ENCODE data around the gene BUD31.

DNA sequence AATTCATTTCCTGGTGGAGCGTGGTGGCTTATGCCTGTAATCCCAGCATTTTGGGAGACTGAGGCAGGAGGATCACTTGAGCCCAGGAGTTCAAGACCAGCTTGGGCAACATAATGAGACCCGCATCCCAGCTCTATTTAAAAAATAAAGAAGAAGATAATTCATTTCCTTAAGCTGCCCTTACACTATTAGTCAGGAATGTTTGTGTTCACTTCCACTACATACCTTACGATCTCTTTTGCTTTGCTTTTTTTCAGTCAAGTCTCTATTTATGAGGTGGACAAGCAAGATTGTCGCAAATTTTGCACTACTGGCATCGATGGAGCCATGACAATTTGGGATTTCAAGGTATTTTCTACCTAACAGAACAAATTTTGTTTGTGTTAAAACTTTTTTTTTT is 45.5 kb upstream of the BUD31 start:
- TF ChIP-seq, protein P1, sequence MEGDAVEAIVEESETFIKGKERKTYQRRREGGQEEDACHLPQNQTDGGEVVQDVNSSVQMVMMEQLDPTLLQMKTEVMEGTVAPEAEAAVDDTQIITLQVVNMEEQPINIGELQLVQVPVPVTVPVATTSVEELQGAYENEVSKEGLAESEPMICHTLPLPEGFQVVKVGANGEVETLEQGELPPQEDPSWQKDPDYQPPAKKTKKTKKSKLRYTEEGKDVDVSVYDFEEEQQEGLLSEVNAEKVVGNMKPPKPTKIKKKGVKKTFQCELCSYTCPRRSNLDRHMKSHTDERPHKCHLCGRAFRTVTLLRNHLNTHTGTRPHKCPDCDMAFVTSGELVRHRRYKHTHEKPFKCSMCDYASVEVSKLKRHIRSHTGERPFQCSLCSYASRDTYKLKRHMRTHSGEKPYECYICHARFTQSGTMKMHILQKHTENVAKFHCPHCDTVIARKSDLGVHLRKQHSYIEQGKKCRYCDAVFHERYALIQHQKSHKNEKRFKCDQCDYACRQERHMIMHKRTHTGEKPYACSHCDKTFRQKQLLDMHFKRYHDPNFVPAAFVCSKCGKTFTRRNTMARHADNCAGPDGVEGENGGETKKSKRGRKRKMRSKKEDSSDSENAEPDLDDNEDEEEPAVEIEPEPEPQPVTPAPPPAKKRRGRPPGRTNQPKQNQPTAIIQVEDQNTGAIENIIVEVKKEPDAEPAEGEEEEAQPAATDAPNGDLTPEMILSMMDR (IDR thresholded peaks at IDR 0.05; ENCODE audit: low read depth, low read length, poor library complexity, severe bottlenecking) = no peak
- TF ChIP-seq EZH2phosphoT487 (IDR thresholded peaks at IDR 0.05; ENCODE audit: borderline replicate concordance, low read length) = no peak
